AG09319 (cell line): ENCODE results near the gene NCKIPSD.

Experiments
- DNase-seq: peaks from one replicate; pipeline ENCODE4 v3.0.0-alpha.2; 2010; ENCODE audit warnings: low read depth; ENCODE audit errors: extremely low read depth
- CTCF ChIP-seq: IDR thresholded peaks from 2 replicates; pipeline ENCODE4 v1.5.1; 2011; ENCODE audit warnings: low read depth, mild to moderate bottlenecking, inconsistent platforms, low read length, moderate library complexity

Gene NCKIPSD

GRCh38 chr3:48686538-48687219, 964 bp upstream of the NCKIPSD start:
- no peak for DNase-seq
- no peak for TF ChIP-seq CTCF

- no peak for DNase-seq
- no peak for TF ChIP-seq CTCF
Measured at GRCh38 chr3:48685293-48685602, 467 bp downstream of the NCKIPSD start.

GRCh38 chr3:48684480-48685143, 1.1 kb downstream of the NCKIPSD start:
- no peak for TF ChIP-seq CTCF
- no peak for DNase-seq

- TF ChIP-seq CTCF, result no peak
Measured at GRCh38 chr3:48684054-48684349, 1.7 kb downstream of the NCKIPSD start.

GRCh38 chr3:48682786-48683185, 2.9 kb downstream of the NCKIPSD start:
- DNase-seq, result no peak
- TF ChIP-seq CTCF, result no peak

More at GRCh38 chr3:48684054-48684349, 1.7 kb downstream of the NCKIPSD start:
- no peak for DNase-seq

- TF ChIP-seq CTCF, result no peak
- no peak for DNase-seq
Measured at GRCh38 chr3:48681974-48682610, 3.6 kb downstream of the NCKIPSD start.

- no peak for TF ChIP-seq CTCF
- no peak for DNase-seq
Measured at GRCh38 chr3:48681541-48681880, 4.2 kb downstream of the NCKIPSD start.
